Loucy (cell line): Measurements from ENCODE around the gene ALDH1L1.

Experiments
- CTCF ChIP-seq: fragments of 200-600 bp; sonication (generic); conservative IDR thresholded peaks from 2 replicates; pipeline ENCODE4 v1.5.1; 2014; ENCODE audit warnings: mild to moderate bottlenecking, antibody characterized with exemption, low read length
- EZH2phosphoT487 ChIP-seq: fragments of 200-600 bp; IDR thresholded peaks from 2 replicates; pipeline ENCODE4 v1.6.1; 2018; ENCODE audit warnings: antibody characterized with exemption, mild to moderate bottlenecking, moderate library complexity, borderline replicate concordance

- TF ChIP-seq CTCF = no peak
- TF ChIP-seq EZH2phosphoT487 = no peak
These were observed 99.4 kb downstream of the ALDH1L1 start for GRCh38 chr3:126080970-126081369.
